Activated gamma-delta T cell (primary cell): ENCODE measurements around the gene LRRC74B.

Experiments
- DNase-seq: peaks from one replicate; lab custom pipeline; 2025; lab: John Stamatoyannopoulos, UW

LRRC74B gene

DNA sequence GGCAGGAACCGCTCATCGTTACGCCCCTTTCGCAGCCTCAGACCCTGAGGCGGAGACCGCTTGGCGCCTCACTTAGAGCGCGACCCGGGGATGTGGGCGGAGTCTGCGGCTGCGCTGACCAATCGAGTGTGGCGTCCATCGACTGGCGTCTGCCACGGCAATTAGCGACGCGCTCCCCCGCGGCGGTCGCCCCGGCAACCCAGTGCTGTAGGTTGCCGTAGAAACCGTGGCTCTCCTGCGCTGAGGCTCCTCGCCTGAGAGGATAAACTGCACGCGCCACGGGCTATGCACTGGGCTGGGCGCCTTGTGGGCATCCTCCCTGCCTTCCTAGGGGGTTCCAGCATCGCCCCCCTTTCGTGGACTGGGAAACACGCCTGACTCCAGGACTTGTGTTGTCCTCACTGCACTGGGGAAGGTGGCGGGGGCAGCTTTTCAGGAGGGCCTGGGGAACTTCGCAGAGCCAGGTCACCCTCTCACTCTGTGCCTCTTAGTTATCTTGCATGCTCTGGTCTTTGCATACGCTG, 31.5 kb upstream of the LRRC74B start:
- peak; percentile 87 for DNase-seq

DNA sequence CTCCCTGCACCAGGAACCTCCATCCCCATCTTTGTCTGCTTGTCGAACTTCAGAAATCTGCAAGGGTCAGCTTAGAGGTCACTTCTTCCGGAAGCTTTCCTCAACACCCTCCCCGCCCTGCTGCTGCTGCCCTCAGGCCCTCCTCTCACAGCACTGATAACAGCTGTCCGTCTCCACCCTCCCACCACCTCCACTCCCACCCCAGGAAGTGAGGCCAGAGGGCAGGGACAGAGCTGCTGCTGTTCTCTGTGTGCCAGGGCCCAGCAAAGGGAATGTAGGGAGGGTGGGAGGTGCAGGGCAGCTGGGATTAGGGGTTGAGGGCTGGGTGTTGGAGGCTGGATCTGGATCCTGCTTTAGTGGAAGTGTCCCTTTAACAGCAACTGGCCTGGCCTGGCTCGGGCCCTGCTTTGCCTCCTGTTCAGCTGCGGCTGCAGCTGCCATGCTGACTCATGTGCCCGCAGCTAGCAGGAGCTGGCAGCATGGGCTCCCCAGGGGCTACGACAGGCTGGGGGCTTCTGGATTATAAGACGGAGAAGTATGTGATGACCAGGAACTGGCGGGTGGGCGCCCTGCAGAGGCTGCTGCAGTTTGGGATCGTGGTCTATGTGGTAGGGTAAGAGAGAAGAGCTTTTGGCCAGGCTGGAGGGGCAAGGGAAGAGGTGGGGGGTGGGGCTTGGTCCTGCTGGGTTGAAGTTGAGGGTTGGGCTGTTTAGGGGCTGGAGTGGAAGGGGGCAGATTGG, 30.9 kb upstream of the LRRC74B start, which contains the start of gene P2RX6:
Gene P2RX6 (plus strand): TSS at position 440 of the 740 bp plus-strand sequence. CDS start 10 bp downstream, at position 450.
- DNase-seq = no peak

- DNase-seq = no peak
Observed at GRCh38 chr22:21015466-21016006, 30.2 kb upstream of the LRRC74B start.

DNA sequence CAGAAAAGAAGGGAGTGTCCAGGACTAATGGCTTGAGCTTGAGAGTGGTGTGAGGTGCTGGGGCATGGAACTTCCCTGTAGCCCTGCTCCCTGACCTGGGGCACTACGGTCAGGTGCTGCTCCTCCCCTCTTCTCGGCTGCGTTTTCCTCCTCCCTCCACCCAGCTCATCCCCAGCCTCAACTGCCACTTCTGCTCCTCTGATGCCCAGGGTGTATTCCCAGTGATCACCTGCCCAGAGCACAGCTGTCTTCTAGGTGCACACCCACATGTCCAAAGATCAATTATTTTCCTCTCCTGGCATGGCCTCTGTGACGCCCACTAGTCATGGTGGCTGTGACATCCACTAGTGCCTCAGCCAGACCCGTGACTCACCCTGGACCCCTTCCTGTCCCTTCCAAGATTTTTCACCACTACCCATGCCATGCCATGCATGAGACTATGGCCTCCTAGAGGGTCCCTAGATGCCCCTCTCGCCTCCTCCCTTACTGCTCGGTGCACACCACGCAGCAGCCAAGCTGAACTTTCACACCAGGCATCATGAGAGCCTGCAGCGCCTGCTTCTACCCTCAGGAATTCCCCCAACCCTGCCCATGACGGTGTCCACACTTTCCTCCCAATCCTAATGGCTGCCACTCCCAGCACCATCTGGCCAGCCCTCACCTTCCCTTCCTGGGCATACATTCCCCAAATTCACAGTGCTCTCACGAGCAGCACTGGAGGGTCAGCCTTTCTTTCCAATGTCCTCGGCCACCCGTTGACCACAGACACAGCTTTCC, 28.9 kb upstream of the LRRC74B start:
- DNase-seq = no peak

- DNase-seq = no peak
Observed at GRCh38 chr22:21018314-21018713, 27.4 kb upstream of the LRRC74B start.

DNA sequence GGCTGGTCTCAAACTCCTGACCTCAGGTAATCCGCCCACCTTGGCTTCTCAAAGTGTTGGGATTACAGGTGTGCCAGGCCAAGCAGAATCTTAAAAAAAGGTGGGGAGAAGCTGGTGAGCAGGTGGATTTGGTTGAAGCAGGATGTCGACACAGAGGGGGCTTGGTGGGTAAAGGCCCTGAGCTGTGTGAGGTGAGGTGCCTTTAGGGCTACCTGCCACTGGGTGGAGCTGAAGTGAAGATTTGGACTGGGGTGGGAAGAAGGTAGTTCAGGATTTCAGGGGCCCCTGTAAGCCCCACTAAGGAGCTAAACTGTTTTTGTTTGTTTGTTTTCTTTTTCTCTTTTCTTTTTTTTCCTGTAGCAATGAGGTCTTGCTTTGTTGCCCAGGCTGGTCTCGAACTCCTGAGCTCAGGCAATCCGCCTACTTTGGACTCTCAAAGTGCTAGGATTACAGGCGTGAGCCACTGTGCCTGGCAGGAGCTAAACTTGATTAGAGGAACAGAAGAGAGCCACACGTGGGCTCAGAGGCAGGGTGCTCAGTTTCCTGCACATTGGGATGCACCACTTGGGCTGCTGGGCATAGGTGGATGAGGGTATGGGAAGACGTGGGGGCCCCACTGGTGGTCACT, 24.8 kb upstream of the LRRC74B start:
- no peak for DNase-seq

DNA sequence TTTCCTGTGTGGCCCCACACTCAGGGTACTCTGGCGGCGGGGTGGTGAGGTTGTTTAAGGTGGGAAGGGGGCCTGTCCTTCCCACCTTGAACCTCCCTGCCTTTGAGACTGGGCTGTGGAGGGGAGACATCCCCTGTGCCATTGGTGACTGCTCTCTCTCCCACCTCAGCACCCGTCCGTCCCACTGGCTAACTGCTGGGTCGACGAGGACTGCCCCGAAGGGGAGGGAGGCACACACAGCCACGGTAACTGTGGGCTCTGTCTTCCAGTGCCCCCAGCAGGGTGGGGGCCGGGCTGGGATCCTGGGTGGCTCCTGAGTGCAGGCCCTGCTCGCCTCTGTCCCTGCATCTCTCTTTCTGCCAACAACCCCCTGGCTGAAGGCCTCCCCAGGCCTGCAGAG, 23.2 kb upstream of the LRRC74B start:
- no peak for DNase-seq

DNA sequence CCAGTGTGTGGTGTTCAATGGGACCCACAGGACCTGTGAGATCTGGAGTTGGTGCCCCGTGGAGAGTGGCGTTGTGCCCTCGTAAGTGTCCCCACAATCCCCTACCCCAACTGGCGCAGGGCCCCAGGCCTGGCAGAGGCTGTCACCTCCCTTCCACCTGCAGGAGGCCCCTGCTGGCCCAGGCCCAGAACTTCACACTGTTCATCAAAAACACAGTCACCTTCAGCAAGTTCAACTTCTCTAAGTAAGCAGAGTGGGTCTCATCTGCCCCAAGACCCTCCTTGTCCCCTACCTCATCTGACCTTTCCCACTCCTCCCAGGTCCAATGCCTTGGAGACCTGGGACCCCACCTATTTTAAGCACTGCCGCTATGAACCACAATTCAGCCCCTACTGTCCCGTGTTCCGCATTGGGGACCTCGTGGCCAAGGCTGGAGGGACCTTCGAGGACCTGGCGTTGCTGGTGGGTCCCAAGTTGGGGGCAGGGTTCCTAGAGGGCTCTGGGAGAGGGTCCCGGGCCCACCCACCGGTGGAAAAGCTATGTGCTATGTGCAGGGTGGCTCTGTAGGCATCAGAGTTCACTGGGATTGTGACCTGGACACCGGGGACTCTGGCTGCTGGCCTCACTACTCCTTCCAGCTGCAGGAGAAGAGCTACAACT, 22.7 kb upstream of the LRRC74B start:
- no peak for DNase-seq

GRCh38 chr22:21025266-21025665, 20.5 kb upstream of the LRRC74B start:
- no peak for DNase-seq

GRCh38 chr22:21025763-21026755, 19.7 kb upstream of the LRRC74B start:
- no peak for DNase-seq

- no peak for DNase-seq
Observed at GRCh38 chr22:21026783-21027692, 18.7 kb upstream of the LRRC74B start.

DNA sequence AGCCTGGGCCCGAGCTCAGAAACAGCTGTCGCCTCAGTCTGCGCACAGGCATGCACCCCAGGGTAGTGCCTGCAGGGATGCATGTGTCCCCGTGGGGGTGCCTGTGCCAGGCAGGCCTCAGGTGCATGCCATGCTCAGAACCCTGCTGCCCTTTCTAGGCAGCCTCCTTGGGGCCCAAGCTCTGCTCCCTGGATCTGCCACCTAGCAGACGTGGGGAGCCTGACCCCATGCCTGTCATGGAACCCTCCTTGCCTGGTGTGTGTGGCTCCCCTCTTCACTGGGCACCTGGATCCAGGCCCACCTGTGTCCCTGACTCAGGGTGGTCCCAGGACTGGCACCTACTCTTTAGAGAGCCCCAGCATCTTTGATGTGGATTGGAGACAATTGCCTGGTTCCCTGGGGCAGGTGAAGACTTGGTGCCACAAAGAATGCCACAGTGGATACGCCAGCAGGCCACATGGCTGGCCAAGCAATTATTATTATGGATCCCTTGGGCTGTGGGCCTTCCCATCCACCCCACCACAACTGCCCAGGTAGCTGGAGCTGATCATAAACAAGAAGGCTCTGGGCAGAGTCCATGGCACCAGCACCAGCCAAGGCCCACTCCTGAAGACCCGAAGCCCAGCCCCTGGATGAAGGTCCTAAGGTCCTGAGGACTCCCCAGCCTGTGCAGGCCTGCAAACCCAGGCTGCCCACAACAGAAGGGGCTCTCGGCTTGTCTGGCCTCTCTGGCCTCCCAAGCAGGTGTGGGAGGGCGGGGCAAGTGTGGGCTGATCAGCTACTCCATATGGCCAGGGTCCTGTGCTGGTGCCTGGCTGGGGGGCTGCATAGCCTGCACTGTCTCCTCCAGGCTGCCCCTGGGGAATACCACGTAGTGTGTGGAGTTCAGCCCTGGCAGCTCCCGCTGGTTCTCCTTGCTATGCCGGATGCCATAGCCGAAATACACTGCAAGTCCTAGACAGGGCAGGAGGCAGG, 17.2 kb upstream of the LRRC74B start:
- no peak for DNase-seq

DNA sequence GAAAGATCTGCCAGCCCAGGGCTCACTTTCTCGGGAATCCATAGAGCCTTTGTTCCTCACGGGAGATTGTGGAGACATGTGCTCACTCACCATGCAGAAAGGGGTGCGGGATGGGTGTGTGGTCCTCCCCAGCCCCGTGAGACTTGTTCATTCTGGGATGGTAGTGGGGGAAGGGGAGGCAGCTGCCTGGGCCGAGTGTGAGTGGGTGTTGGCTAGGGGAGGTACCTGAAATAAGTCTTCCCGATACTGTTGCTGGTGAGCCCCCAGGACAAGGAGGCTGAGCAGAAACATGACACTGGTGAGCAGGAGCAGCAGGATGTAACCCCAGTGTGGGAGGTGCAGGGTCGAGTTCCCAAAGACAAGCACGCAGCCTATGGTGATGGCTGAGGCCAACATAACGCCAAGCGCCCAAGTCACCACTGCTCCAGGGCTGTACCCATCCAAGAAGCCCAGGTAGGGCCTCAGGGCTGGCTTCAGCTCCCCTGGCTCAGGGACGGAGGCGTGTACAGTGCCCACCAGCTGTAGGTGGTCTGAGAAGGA, 16.2 kb upstream of the LRRC74B start:
- DNase-seq = no peak

DNA sequence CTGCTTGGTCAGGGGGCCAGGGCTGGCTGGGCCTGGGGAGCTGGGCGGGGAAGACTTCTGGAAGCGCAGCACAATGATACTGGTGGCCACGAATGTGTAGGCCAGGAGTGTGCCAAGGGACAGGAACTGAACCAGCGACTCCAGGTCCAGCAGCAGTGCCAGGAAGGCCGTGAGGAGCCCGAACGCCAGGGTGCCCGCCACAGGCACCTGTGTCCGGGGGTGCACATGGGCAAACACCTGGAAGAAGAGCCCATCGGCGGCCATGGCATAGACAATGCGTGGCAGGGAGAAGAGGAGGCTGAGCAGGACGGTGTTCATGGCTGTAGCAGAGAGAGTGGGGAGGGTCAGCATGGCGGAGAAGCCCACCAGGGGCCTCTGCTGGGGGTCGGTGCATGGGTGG, 15.7 kb upstream of the LRRC74B start:
- DNase-seq = no peak

DNA sequence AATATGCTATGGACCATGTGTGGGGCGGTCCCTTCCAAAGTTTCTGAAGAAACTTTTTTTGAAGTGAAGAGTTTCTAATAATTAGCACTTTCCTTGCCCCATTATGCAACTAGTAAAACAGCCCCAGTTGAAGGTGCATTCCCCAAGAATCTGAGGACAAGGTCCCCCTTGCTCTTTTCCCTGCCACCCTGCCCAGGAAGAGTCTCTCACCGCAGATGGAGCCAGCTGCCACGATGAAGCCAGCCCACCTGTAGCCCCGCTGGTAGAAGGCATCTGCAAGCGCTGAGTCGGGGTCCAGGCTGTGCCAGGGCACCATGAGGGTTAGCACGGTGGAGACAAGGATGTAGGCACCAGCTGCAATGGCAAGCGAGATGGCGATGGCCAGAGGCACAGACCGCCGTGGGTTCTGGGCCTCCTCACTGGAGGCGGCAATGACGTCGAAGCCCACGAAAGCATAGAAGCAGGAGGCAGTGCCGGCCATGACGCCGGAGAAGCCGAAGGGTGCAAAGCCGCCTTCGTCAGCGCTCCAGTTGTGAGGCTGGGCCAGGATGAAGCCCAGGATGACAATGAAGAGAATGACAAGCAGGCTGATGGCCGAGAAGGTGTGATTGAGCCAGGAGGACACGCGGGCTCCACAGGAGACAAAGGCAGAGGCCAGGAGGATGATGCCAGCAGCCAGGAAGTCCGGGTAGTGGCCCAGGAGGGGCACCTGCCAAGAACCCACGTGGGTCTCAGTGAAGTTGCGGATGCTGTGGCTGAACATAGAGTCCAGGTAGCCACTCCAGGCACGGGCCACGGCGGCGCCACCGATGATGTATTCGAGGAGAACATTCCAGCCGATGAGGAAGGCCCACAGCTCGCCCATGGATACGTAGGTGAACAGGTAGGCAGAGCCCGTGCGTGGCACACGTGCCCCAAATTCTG, 14.9 kb upstream of the LRRC74B start:
- no peak for DNase-seq

- no peak for DNase-seq
Observed at GRCh38 chr22:21031545-21032036, 14.2 kb upstream of the LRRC74B start.
